HG02938 (cell line): ENCODE results near the gene TDRD15.
A peak's percentile ranks its signal among the peaks of the same experiment; 100 is the strongest.
"Not testable (repeated sequence)": the region's sequence is repeated elsewhere in the genome, so short reads cannot be mapped to it uniquely, and the experiment has no call there.

Experiments
- ATAC-seq: cut with Tn5 transposase; IDR thresholded peaks from one replicate; pipeline ENCODE4 v1.9.1; 2021; ENCODE audit warnings: mild to moderate bottlenecking, moderate library complexity; ENCODE audit not compliant: unreplicated experiment

Gene TDRD15

DNA sequence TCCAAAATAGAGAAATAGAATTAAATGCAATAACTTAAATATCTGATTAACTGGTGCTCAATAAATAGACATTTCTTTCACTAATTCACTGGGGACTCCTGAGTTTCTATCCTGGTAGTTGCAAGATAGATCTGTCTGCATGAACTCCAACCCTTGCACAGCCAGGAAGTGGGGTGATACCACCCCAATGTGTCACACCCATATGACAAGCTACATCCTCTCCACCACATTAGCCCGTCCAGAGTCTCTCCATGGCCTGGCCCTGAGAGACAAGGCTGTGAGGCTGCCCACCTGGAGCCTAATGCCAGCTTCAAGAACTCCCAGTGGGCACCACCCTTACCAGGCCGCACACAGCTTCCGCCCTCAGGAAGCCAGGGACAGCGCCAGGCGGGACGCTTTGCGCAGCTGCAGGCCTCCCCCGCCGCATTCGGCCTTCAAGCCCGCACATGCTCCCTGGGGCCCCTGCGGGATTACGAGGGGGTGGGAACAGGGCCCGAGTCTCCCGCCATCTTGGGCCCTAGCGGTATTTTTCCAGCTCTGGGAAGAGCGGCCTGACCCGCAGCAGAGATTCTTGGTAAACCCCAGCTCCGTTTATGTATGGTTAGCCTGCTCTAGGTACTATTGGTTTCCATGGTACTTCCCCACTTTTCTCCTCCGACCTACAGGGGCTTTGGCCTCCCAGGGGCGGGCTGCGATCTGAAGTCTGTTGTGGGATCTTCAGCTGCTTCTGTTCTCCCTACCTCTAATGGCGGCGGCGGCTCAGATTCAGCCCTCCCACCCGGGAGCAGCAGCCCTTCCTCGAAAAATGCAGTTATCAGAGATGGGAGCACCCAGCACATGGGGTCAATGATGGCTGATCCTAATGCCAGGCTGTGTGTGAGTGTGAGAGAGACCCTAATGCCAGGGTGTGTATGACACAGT is at the start of gene TDRD15:
Gene TDRD15 (plus strand): TSS at position 496 of the 921 bp plus-strand sequence. CDS start 13,500 bp downstream, outside the sequence.
- no peak for ATAC-seq

DNA sequence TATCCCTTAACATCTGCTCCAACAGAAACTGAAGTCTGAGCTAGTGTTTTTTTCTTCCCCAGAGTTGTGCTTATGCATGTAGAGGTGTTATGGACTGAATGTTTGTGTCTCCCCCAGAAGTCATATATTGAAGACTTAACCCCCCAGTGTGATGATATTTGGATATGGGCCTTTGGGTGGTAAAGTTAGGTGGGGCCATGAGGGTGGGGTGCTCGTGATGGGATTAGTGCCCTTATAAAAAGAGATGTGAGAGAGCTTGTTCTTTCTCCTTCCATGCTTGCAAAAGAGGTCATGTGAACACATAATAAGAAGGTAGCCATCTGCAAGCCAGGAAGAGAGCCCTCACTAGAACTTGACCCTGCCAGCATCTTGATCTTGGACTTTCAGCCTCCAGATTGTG is 45.5 kb upstream of the TDRD15 start:
- ATAC-seq: no peak

DNA sequence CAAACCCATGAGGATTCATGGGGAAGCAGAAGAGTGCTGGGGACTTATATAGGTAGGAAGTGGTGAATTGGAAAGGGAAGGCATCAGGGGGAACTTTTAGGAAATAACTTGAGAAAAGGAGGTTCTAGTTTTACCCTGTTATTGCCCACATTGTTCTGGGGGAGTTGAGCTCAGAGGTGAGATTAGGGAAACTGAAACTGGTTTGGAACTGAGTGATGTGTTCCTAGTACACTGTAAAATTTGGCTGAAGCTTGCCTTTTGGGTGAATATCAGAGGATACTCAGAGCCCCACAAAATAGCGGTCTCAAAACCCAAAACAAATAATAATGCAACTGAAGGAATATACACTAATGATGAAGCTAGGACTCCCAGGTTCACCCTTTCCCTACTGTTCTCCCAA is 40.3 kb upstream of the TDRD15 start:
- ATAC-seq: no peak

DNA sequence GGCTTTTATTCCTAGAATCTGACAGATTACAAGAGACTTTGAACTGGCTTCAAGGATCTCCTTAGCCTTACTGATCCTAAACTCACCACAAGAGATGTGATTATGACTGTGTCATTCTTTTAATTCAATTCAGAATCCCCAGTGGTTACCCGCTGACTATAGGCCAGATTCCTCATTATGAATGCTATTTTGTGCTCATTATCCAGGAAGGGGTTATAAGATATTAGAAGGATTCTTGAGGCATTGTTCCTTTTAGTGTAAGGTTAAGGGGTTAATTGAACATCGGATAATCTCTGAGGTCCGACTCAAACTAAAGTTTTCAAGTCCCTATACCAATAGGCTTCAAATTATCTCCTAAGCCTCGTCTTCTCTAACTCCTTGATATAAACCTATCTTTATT is 39.4 kb upstream of the TDRD15 start:
- ATAC-seq: no peak

DNA sequence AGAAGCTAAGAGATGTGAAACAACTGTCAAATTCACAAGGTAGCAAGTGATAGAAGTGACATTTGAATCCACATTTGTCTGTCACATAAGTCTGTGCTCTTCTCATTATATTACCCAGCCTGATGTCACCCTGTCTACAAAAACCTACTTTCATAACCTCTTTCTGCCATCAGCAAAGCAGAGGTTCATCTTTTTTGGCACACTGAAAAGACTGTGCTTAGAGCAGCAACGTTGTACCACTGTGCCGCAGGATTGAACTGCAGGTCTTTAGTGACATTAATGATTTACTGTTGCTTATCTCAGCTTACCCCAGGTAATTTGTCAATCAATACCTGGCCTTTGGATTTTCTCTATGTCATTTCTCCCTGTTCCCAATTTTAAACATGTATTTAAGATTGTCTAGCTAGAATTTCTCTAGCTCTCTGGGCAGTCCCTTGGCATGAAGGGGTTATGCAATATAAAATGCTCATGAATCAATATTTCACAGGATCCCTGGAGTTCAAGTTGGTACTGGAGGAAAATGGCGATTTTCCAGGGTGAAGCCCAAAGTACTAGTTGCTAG is 31.4 kb upstream of the TDRD15 start:
- no peak for ATAC-seq

DNA sequence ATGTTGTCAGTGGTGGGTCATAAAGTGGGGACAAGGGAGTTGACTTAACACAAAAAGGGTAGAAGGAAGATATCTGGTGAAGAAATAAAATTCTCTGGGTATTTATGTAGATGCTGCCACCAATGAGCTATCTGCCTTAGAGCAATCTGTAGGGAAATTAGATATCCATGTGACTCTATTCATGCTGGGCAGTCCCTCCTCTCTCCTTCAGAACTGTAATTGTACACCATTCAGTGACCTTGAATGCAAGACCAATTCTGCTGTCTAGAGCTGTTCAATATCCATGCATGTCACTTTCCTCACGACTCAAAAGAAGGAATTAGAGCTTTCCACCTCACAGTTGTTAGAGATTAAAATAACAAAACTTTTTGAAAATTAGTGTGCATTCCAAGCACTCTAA is 28.6 kb upstream of the TDRD15 start:
- ATAC-seq: no peak

DNA sequence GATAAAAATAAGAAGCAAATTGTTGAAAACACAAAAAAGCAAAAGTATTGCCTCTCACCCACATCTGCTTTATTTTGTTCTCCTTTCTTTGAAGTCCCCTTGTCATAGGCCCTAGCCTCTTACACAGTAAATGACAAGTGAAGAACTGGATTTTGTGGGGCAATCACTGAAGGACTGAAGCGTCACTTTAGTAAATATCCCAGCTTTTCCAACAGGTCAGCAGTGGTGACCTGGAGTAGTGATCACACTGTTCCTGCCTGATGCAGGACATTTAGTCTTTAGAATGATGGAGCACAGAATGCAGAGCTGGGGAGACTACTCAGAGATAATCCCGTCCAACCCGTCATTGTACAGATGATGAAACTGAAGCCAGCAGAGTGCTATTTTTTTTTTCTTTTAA is 28.1 kb upstream of the TDRD15 start:
- ATAC-seq: no peak

DNA sequence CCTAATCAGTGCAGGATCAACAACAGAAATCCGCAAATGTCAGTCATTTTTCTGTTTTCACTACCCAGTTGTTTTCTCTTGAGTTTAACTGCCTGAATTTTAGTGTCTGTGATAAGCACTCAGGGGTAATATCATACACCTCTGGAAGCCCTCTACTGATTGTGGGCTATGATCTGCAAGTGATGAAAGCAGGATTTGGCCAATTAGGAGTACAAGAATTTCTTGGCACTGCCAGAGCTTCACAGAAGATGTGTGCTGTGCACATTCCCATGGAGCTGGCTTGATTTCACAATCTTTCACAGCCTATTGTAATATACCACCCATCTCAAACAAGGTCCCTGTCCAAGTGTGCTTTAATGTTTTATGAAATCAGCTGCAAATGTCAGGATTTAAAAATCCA is 27.3 kb upstream of the TDRD15 start:
- ATAC-seq: no peak

DNA sequence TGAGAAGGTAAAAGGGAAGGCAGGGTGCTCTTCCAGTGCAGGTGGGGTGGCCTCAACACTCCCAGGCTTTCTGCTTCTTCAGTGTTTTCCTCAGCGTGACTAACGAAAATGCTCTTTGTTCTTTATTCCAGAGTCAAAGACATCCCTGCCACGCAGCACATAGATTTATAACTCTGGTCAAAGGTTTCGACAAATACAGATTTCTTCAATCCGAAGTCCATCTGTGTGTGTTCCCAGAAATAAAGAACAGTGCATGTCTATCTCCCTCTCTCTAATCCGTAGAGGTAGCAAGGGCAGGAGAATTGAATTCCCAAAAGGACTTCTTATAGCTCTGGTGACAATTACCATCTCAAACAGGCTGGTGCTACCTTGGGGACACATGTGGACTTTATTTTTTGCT is 26.4 kb upstream of the TDRD15 start:
- no peak for ATAC-seq

DNA sequence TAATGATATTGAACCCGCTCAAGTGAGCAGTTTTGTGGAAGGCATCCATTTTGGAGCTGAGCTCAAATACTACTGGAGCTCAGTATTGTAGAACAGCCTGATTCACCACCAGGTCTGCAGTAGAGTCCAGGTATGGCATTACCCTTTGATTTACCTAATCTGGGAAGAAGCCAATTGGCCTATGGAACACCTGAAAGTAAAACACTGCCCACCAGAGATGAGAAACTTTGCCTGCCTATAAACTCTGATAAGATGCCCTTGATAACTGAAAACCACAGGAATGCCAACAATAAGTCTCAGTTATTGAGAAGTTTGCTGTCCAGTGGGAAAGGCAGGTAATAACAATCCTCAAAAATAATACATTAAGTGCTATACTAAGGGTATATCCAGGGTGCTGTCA is 25.5 kb upstream of the TDRD15 start:
- no peak for ATAC-seq

DNA sequence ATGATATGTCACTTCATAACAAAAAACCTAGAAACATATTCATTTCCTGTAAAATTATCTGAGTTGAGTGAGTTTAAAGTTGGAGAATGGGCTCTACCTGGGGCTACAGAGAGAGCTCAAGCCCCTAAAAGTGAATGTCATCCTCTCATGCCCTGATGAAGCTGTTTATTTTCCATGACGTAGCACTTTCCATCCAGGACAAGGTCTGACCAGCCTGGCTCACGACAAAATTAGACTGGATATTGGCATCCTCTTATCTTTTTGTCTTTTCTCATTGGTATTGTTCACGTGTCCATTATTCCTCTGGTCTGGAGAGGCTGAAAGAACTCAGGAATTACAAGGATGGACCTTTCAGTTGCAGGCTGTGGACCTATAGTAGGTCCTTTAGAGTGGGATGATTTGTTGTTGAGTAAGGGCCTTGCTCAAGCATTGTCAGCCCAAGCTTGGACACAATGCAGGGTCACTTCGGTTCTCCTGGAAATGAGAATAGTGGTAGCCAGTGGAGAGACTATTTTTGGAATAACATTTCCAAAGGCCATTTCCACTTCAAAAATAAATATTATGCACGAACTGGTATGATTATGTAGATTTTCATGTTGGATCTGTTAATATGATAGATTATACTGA is 24.4 kb upstream of the TDRD15 start:
- ATAC-seq: no peak

DNA sequence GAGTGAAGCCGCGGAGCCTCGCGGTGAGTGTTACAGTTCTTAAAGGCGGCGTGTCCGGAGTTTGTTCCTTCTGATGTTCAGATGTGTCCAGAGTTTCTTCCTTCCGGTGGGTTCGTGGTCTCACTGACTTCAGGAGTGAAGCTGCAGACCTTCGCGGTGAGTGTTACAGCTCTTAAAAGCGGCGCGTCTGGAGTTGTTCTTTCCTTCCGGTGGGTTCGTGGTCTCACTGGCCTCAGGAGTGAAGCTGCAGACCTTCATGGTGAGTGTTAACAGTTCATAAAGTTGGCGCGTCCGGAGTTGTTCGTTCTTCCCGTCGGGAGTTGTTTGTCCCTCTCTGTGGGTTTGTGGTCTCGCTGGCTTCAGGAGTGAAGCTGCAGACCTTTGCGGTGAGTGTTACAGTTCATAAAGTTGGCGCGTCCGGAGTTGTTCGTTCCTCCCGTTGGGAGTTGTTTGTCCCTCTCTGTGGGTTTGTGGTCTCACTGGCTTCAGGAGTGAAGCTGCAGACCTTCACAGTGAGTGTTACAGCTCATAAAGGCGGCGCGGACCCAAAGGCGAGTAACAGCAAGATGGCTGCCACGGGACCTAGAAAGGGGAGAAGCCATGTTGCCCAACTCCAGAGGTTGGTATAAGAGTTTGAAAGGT is 22.1 kb upstream of the TDRD15 start:
- not testable (repeated sequence) for ATAC-seq

DNA sequence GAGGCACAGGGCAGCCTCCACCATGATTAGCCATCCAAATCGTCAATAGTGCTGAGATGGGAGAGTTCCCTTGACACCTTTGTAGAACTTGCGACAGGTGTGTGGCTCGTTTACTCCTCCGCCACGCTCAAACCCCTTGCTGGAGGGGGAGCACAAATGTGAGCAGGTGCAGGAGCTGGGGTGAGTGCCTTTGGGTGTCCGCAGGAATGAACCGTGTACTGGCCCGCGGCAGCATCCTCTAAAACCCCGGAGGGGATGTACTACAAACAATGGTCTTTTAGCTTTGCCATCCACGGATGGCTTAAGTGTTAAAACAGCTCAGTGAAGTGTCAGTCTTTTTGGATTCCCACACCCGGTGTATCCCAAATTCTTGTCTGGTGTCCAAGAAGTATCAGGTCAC is 21.4 kb upstream of the TDRD15 start:
- no peak for ATAC-seq

DNA sequence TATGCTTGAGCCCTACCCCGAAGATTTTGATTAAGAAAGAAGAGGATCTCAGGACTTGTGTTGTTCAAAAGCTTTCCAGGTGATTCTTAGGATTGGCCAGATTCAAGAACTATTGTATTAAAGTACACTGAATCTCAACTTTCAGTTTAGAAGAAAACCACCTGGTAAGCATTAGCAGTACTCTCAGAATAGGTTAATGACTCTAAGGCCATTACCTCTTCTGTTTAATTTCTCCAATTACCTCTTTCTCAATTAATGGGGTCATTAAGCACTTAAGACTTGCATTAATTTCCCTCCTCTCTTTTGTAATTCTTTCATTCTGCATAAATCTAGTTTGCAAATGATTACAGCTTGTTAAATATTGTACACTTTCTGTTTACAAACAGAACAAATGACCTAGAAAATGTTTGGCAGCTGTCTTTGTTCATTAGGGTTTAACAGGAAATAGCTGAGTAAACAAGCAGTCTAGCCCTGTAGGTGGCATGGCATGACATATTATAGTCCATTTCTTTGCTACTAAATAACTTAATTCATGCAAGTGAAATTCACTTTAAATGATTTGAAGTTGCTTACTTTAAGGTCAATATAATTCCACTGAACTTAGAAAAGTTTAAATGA is 20.4 kb upstream of the TDRD15 start:
- no peak for ATAC-seq

DNA sequence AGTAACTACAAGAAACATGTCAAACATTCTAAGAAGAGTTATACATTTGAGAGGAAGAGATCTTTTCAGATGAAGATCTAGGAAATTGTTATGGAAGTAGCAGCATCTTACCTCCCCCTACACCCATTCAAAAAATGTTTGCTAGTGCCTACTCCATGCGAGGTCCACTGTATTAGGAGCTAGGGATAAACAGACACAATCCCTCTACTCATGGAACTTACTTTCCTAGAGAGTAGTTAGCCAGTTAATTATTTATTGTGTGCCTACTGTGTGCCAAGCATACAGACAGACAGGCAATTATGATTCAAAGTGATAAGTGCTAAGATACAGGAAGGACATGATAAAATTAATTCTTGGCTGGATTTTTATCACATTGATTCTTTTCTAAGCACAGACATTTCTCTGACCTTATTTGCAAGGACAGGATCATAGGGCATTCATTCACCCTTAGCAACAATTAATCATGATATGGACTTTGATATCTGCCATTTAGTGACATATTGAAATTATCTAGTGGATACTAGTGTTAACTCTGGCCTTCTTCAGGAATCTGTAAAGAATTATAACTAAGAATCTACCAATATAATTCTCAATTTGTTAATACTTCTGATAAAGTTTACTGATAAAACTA is 19.6 kb upstream of the TDRD15 start:
- ATAC-seq: no peak

DNA sequence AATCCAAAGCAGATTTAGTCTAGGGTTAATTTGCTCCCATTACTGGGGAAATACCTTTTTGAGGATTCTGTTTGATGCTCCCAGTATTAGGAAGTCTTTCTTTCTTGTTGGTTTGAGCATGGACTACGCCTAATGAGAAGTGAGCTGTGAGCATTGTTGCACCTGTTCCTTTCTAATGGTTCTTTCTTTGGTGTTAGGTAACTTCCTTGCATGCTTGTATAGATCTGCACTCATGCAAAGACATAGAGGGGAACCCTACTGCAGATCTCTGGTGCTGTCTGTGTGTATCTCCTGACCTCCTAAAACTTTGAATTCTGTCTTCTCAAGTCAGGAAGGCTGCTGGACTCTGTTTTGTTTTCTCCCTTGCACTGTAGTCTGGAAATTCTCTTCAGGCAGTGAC is 12.8 kb upstream of the TDRD15 start:
- ATAC-seq: no peak

DNA sequence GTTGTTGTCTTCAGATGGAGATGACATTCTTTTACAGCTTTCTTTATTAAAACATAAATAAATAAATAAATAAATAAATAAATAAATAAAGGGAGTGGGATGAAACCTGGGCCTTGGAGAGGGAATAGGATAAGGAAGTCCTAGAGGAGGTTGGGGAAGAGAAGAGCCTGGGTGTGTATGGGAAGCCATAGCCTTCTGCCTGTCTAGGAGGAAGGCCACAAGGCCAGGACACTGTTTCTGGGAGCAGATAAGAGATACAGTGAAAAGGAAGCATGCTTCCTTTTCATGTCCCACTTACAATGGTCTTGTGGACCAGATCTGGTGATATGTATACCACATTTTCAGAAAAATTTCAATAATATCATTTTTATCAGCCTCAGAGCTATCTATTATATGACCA is 6.1 kb upstream of the TDRD15 start:
- no peak for ATAC-seq

DNA sequence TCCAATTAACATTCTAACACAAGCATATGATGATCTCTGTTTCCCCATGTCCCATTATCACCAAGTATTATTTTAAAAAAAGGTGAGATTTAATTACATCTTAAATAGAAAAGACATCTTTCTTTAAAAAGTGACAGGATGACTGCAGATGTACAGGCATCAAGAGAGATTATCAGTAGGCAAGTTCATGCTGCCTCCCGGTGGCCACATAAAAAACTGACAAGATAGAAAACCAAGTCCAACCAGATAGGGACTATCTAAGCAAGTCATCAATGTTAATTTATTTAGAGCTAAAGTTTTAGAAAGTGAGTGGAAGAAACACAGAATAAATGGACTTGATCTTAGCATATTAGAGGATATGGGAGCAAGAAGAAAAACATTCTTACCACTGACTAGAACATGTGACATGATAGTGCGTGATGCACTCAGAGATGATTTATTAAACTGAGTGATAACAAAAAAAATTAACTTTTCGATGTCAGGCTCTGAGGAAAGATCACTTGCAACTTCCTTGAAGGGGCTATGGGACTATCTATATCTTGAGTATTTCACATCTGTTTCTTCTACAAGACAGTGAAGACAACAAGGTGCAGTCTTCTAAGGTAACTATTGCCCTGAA is 5.4 kb upstream of the TDRD15 start:
- peak; percentile 75 for ATAC-seq

DNA sequence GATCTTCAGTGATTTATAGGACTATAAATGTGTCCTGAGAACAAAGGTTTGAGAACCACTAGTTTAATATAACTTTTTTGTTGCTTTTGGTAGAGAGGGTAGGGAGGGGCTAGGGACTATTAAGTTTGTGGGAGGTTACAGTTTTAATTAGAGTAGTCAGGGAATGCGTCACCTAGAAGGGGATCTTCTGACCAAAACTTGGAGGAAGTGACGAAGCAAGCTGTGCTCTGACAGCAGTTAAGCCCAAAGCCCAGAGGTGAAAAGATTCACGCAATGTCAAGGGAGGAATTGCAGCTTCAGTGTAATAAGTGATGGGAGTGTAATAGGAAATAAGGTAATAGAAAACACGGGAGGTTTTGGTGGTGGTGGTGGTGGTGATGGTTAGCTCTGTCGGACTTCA is 8.1 kb downstream of the TDRD15 start:
- no peak for ATAC-seq

DNA sequence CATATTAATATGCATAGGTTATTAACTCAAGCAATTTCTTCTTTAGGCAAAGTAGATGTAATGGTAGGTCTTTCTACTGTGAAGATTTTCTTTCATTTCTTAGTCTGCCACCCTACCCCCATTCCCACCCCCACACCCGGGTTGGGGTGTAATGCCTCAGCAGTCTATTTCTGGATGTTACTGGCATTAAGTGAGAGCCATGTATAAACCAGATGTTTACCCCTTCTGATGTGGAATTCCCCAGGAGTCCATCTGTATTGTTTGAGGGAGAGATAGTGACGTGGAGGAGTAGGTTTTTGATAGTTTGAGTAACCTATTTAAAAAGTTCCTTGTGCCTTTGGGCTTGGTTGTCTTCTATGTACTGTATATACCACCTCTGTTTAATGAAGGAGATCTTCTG is 11.8 kb downstream of the TDRD15 start:
- no peak for ATAC-seq
